Measurements from ENCODE around the gene TMEM117.

The TMEM117 gene

DNA sequence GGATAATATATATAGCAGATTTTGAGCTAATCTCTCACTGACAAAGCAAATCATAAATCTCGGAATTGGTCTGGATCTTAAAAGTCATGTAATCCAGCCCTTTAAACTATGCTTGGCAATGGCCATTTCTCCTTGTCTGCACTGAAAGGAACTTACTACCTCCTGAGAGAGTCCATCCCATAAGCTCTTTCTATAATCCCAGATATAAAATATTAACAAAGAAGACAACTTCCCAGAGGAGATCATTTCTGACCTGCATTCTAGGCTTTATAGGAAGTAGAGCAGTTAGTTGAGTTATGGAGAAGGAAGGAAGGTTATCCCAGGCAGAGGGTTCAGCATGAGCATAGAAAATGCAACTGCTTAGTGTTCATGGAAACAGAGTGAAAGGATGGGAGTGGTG, 99.7 kb downstream of the TMEM117 start:
- H3K36me3 Mint-ChIP-seq (ENCODE audit: low read depth), result peaks cover 8% of the 10 kb centered on the region
- peaks cover 19% of the 10 kb centered on the region for H3K9me3 Mint-ChIP-seq
- no peaks in the 10 kb centered on the region for H3K27me3 Mint-ChIP-seq
- no peak for ATAC-seq
- no peak overlapping the region for H3K27ac Mint-ChIP-seq
- H3K4me3 Mint-ChIP-seq, result no peak overlapping the region
- no peaks in the 10 kb centered on the region for H3K4me1 Mint-ChIP-seq
- no peak for DNase-seq

DNA sequence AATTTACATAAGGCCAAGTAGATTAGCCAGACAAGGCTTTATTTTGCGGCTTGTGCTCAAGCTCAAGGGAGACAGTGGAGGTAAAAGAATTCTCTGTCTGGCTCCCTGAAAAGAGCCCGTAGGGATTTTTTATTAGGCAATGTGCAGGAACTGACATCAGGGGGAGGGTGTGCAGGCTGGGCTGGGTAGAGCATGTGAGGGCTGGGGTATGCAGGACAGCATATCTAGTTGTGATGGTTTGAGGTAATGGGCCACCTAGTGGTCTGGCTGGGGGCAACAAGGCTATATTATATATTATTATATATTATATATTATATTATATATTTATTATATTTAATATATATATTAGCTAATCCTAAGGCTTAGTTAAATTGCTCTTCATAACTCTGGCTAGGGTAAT, 102.1 kb downstream of the TMEM117 start:
- no peaks in the 10 kb centered on the region for H3K9me3 Mint-ChIP-seq
- no peaks in the 10 kb centered on the region for H3K27me3 Mint-ChIP-seq
- ATAC-seq, result no peak
- no peak overlapping the region for H3K4me3 Mint-ChIP-seq
- peak; percentile 2 for DNase-seq
- H3K4me1 Mint-ChIP-seq, result no peaks in the 10 kb centered on the region
- no peak overlapping the region for H3K27ac Mint-ChIP-seq
- H3K36me3 Mint-ChIP-seq (ENCODE audit: low read depth), result no peaks in the 10 kb centered on the region

DNA sequence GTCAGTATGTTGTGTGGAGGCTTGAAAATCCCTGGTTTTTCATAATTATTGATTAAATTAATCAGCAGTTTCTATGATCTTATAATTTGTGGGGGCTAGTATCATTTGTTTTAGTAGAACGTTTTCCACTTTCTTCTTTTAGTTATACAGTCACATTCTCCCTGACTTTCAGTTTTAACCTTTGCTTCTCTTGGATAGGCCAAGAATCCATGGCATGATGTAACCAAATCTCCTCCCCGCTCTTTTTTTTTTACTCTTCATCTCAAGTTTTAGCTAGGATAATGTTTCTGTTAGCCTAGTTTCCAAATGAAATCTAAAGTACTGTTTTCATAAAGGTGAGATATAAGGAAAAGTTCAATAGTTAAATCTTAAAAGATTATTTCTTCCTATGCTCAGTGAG, 106.5 kb downstream of the TMEM117 start:
- H3K4me1 Mint-ChIP-seq, result no peaks in the 10 kb centered on the region
- DNase-seq, result no peak
- H3K36me3 Mint-ChIP-seq (ENCODE audit: low read depth), result no peaks in the 10 kb centered on the region

DNA sequence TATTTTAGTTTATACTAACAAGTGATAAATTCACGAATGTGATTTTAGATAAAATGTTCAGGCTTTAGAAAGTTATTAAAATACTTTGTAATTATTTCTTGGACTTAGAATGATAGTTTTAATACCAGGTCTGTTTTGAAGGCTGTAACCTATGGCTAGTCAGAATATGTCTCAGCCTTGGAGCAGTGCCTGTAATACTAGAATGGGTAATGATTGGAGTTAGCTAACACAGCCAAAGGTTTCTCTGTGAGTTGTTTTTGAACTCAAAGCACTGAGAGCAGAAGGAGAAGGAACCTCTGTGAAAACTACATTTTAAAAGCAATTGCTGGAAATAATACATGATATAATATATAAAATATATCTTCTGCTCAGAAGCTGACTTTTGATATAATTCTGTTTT, 110.1 kb downstream of the TMEM117 start:
- Mint-ChIP-seq H3K27me3 (no peaks in the 10 kb centered on the region), H3K4me1 (no peaks in the 10 kb centered on the region), H3K36me3 (ENCODE audit: low read depth) (peaks cover 3% of the 10 kb centered on the region)

More for the DNA sequence above, 106.5 kb downstream of the TMEM117 start:
- Mint-ChIP-seq H3K27ac (no peak overlapping the region), H3K4me3 (no peak overlapping the region), H3K9me3 (no peaks in the 10 kb centered on the region), H3K27me3 (no peaks in the 10 kb centered on the region)
- ATAC-seq, result no peak

DNA sequence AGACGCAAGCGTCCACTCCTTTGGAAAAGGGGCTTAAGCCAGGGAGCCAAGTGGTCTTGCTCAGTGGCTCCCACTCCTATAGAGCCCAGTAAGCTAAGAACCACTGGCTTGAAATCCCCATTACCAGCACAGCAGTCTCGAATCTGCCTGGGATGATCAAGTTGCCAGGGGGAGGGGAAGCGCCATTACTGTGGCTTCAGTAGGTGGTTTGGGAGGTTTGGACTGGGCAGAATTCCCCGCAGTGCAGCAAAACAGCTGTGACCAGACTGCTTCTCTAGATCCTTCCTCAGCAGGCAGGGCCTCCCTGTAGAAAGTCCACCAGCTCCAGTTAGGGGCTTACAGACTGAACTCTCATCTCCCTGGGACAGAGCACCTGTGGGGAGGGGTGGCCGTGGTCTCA, 115.4 kb downstream of the TMEM117 start:
- Mint-ChIP-seq H3K36me3 (ENCODE audit: low read depth) (peaks cover 3% of the 10 kb centered on the region), H3K4me3 (no peak overlapping the region), H3K27ac (no peak overlapping the region), H3K4me1 (no peaks in the 10 kb centered on the region), H3K27me3 (no peaks in the 10 kb centered on the region), H3K9me3 (no peaks in the 10 kb centered on the region)
- ATAC-seq, result no peak
- no peak for DNase-seq

More for the DNA sequence above, 110.1 kb downstream of the TMEM117 start:
- Mint-ChIP-seq H3K4me3 (no peak overlapping the region), H3K27ac (no peak overlapping the region), H3K9me3 (no peaks in the 10 kb centered on the region)
- no peak for ATAC-seq
- DNase-seq, result no peak

DNA sequence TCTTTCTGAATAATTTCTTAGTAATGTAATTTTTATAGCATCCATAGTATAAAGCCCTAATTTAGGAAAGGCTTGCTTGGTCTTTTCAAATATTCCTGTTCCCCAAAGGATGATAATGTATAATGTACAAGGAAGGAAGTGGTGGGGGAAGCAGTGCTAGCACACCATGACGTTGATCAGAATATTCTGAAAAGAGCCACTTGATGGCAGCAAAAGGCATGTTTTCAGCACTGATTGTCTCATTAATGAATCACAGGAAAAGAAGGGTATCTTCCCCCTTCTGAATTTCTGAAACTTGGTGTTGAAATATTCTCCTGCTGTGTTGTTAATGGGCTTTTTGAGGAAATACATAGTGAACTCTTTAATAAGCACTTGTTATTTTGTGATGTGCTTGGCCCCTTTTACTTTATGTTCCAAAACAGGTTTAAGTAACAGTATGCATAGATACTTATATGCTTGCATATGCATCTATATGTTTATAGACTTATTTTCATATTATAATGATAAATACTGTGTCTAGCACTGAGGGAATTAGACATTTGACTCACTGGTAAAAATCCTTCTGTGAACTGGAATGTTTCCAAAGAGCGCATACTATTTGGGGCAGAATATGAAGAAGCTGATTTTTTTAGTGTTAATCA, 122.0 kb downstream of the TMEM117 start:
- Mint-ChIP-seq H3K27me3 (no peaks in the 10 kb centered on the region), H3K4me1 (no peaks in the 10 kb centered on the region), H3K9me3 (no peaks in the 10 kb centered on the region), H3K27ac (no peak overlapping the region), H3K4me3 (no peak overlapping the region), H3K36me3 (ENCODE audit: low read depth) (no peaks in the 10 kb centered on the region)
- no peak for ATAC-seq
- peak; percentile 5 for DNase-seq

DNA sequence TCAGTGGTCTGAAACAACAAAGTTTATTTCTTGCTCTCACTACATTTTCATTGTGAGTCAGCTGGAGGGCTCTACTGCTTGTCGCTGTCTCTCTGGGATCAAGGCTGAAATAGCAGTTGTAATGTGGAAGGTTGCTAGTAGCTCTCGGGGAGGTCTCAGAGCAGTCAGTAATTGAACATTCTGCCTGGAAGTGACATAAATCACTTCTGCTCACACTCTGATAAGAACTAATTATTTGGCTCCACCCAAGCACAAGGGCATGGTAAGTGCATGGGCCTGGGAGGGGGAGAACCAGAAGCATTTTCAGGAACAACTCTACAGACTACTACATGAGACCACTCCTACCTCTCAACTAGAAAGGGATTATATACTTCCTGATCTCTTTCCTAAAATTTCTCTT, 128.2 kb downstream of the TMEM117 start:
- no peak overlapping the region for H3K4me3 Mint-ChIP-seq
- DNase-seq (no peak), ATAC-seq (no peak)
- H3K27ac Mint-ChIP-seq, result no peak overlapping the region
- no peaks in the 10 kb centered on the region for H3K4me1 Mint-ChIP-seq
- peaks cover 5% of the 10 kb centered on the region for H3K36me3 Mint-ChIP-seq (ENCODE audit: low read depth)
- peaks cover 8% of the 10 kb centered on the region for H3K9me3 Mint-ChIP-seq
- H3K27me3 Mint-ChIP-seq, result no peaks in the 10 kb centered on the region

DNA sequence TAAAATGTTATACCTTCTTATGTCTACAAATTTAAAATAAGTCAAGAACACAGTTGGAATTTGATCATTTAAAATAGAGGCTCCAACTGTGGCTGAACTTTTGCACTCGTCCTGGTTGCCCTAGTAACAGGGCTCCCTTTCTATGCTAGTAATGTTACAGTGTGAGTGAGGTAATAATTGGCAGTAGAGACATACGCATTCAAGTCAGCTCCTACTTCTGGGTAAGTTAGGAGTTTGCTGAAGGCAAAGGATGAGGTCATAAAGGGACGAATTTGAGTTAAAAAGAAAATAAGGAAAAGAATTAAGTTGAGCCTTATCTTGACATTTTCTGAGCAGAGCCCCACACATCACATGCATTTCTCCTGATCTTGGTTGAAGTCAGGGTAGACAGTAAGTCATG, 129.1 kb downstream of the TMEM117 start:
- no peak overlapping the region for H3K27ac Mint-ChIP-seq
- H3K27me3 Mint-ChIP-seq, result no peaks in the 10 kb centered on the region
- ATAC-seq (no peak), DNase-seq (no peak)
- peaks cover 2% of the 10 kb centered on the region for H3K4me1 Mint-ChIP-seq
- H3K4me3 Mint-ChIP-seq, result no peak overlapping the region
- H3K36me3 Mint-ChIP-seq (ENCODE audit: low read depth), result peaks cover 5% of the 10 kb centered on the region
- H3K9me3 Mint-ChIP-seq, result peaks cover 8% of the 10 kb centered on the region

DNA sequence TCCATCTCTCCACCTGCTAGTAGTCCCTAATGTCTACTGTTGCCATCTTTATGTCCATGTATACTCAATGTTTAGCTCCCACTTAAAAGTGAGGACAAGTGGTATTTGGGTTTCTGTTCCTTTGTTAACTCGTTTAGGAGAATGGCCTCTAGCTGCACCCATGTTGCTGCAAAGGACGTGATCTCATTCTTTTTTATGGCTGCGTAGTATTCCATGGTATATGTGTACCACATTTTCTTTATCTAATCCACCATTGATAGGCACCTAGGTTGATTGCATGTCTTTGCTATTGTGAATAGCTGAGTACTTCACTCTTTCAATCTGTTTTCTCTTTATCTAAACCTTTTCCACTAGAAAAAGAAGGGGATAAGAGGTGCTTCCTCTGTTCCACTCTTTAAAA, 130.0 kb downstream of the TMEM117 start:
- no peak for DNase-seq
- Mint-ChIP-seq H3K9me3 (peaks cover 8% of the 10 kb centered on the region), H3K27me3 (no peaks in the 10 kb centered on the region), H3K27ac (no peak overlapping the region), H3K4me1 (peaks cover 2% of the 10 kb centered on the region), H3K36me3 (ENCODE audit: low read depth) (peaks cover 5% of the 10 kb centered on the region), H3K4me3 (no peak overlapping the region)
- no peak for ATAC-seq

DNA sequence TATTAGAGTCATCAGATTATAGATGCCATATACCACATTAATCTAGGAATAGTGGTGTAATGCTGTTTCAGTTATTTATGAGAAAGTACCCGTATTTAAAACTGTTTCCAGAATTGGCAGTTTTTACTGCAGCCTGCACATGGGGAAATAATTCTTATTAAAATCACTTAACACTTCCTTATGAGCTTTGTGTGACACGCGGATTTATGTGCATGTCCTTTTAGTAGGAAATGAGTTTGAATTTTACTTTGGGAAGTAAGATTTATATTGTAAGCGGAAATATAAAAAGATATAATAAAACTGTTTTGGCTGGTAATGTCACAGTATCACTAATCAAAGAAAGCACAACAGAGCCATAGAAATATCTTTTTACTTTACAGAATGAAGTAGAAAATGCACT, 132.9 kb downstream of the TMEM117 start:
- DNase-seq (no peak), ATAC-seq (no peak)
- no peak overlapping the region for H3K27ac Mint-ChIP-seq
- peaks cover 2% of the 10 kb centered on the region for H3K4me1 Mint-ChIP-seq
- peaks cover 11% of the 10 kb centered on the region for H3K9me3 Mint-ChIP-seq
- H3K4me3 Mint-ChIP-seq, result no peak overlapping the region
- no peaks in the 10 kb centered on the region for H3K27me3 Mint-ChIP-seq
- peaks cover 5% of the 10 kb centered on the region for H3K36me3 Mint-ChIP-seq (ENCODE audit: low read depth)

DNA sequence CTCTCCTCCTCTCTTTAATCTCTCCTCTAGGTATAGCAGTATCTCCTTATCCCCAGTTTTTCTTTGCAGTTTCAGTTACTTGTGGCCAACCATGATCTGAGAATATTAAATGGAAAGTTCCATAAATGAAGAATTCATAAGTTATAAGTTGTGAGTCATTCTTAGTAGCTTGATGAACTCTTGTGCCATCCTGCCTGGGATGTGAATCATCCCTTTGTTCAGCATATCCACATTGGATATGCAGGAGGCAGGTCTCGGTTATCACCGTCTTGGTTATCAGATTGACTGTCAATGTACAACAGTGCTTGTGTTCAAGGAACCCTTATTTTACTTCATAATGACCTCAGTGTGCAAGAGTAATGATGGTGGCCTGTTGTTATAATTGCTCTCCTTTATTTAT, 134.0 kb downstream of the TMEM117 start:
- Mint-ChIP-seq H3K9me3 (peaks cover 11% of the 10 kb centered on the region), H3K4me1 (peaks cover 2% of the 10 kb centered on the region), H3K27me3 (no peaks in the 10 kb centered on the region), H3K27ac (no peak overlapping the region), H3K36me3 (ENCODE audit: low read depth) (peaks cover 5% of the 10 kb centered on the region), H3K4me3 (no peak overlapping the region)
- DNase-seq (no peak), ATAC-seq (no peak)

DNA sequence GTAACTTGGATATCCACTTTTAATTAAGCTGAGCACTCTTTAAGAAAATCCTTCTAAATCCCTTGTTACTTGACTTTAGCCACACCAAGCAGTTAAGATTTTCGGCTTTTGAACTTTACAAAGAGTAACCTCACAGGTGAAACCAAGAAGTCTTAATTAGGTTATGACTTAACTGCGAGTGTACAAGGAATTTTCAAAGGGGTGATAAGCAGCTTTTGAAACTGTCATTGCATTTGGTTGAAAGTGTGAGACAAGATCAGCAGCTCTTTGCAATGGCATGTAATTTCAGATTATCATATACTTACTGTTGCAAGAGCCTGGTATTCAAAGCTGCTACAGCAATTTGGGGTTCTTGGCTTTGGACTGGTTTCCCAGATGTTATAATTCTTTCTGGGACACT, 137.5 kb downstream of the TMEM117 start:
- ATAC-seq (no peak), DNase-seq (no peak)
- Mint-ChIP-seq H3K27me3 (no peaks in the 10 kb centered on the region), H3K4me3 (no peak overlapping the region), H3K4me1 (peaks cover 2% of the 10 kb centered on the region), H3K9me3 (peaks cover 25% of the 10 kb centered on the region), H3K36me3 (ENCODE audit: low read depth) (peaks cover 8% of the 10 kb centered on the region), H3K27ac (no peak overlapping the region)

DNA sequence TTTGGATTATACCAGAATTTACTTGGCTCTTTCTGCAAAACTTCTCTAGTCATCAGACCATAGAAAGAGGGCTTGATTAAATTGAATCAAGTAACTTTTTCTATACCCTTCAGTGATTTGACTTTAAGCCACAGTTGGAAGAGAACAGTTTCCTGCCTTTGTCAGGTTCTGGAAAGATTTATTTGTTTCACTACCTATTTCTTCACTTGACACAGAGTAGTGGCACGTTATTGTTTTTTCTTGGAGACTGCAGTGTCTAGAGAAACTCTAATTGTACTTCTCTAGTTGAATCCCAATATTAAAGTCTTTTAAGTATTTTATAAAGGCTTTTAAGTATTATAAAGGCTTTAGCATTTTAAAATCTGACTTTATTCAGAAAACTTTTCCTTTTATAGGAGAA, 138.1 kb downstream of the TMEM117 start:
- Mint-ChIP-seq H3K36me3 (ENCODE audit: low read depth) (peaks cover 9% of the 10 kb centered on the region), H3K27me3 (no peaks in the 10 kb centered on the region), H3K4me1 (peaks cover 2% of the 10 kb centered on the region), H3K27ac (no peak overlapping the region), H3K4me3 (no peak overlapping the region), H3K9me3 (peaks cover 30% of the 10 kb centered on the region)
- ATAC-seq (no peak), DNase-seq (no peak)

DNA sequence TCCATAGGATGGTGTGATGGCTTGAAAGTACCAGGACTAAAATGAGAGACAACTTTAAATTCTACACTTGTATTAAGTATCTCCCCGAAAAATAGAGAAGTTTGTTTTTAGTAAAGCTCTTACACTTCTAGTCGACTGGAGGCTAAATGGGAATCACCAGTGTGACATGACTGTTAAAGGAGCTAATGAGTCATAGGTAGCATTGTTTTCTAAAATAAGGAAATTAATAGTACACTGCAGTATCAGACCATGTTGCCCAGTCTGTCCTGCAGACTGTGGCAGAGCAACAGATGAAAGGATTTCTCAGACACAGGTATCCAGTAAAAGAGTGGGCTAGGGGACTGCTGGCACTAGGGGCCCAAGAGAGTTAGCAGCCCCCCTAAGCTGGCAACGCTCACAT, 140.1 kb downstream of the TMEM117 start:
- H3K27me3 Mint-ChIP-seq, result no peaks in the 10 kb centered on the region
- H3K4me1 Mint-ChIP-seq, result no peaks in the 10 kb centered on the region
- H3K36me3 Mint-ChIP-seq (ENCODE audit: low read depth), result peaks cover 13% of the 10 kb centered on the region
- peaks cover 33% of the 10 kb centered on the region for H3K9me3 Mint-ChIP-seq
- DNase-seq (no peak), ATAC-seq (no peak)
- H3K4me3 Mint-ChIP-seq, result no peak overlapping the region
- H3K27ac Mint-ChIP-seq, result no peak overlapping the region

DNA sequence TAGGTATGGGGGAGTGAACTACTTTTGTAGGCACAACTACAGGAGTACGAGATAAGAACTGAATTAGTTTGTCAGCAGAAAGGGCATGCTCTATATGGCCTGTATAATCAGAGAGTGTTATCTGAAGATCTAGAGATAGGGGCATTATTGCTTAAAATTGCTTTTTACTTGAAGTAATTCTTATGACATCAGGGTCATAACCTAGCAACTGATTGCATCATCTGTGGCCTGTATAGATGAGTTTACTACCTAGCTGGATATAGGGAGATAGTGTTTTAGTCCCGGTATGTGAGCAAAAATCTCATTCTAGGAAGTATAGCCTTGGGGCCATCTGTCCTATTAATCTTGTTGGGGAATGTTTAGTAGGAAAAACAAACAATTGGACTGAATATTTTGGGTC, 142.7 kb downstream of the TMEM117 start:
- DNase-seq (no peak), ATAC-seq (no peak)
- Mint-ChIP-seq H3K27me3 (no peaks in the 10 kb centered on the region), H3K4me1 (no peaks in the 10 kb centered on the region), H3K36me3 (ENCODE audit: low read depth) (peaks cover 14% of the 10 kb centered on the region), H3K4me3 (no peak overlapping the region), H3K9me3 (peaks cover 29% of the 10 kb centered on the region), H3K27ac (no peak overlapping the region)

DNA sequence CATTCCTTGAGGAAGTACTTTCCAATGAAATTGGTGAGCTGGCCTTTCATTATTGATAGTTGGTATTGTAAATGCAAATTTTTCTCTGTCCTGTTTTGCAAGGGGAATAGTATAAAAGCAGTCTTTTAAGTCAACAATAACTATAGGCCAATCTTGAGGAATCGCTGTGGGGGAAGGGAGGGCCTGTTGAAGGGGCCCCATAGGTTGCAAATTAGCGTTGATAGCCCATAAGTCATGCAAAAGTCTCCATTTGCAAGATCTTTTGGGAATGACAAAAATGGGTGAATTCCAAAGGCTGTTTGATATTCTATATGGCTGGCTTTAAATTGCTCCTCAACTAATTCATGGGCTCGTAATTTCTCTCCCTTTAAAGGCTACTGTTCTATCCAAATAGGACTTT, 143.6 kb downstream of the TMEM117 start:
- Mint-ChIP-seq H3K27ac (no peak overlapping the region), H3K4me3 (no peak overlapping the region), H3K36me3 (ENCODE audit: low read depth) (peaks cover 14% of the 10 kb centered on the region), H3K9me3 (peaks cover 29% of the 10 kb centered on the region), H3K4me1 (no peaks in the 10 kb centered on the region), H3K27me3 (no peaks in the 10 kb centered on the region)
- no peak for DNase-seq
- ATAC-seq, result no peak
